Upper lobe of left lung (tissue), 6 donors: ENCODE results near the gene CNTNAP2. TPM values are rescaled to one million over a fixed set of nuclear protein-coding genes. Genes with fewer than 3 reads are reported as not detected.
"Not testable (repeated sequence)": the region's sequence is repeated elsewhere in the genome, so short reads cannot be mapped to it uniquely, and the experiment has no call there.

Experiments
- ATAC-seq, 2 donors: fragments of 200-7000 bp; cut with Tn5 transposase; one replicate each; pipeline ENCODE4 v1.9.1; 2022; ENCODE audit warnings: mild to moderate bottlenecking in 2 of 2, moderate library complexity in 2 of 2; ENCODE audit not compliant: low FRiP score in 2 of 2
- DNase-seq, 2 donors: peaks; one replicate each; pipeline ENCODE4 v3.0.0-alpha.2; 2019 to 2020
- H3K27ac ChIP-seq, 4 donors: fragments of 200-600 bp; sonication (generic); one replicate each; pipeline ENCODE4 v1.5.1; 2016 to 2019
- H3K27me3 ChIP-seq, 4 donors: fragments of 200-600 bp; sonication (generic); one replicate each; pipeline ENCODE4 v1.5.1; 2017 to 2019
- H3K36me3 ChIP-seq, 4 donors: fragments of 200-600 bp; sonication (generic); one replicate each; pipeline ENCODE4 v1.5.1; 2016 to 2019
- H3K4me1 ChIP-seq, 4 donors: fragments of 200-600 bp; sonication (generic); one replicate each; pipeline ENCODE4 v1.5.1; 2018 to 2019
- H3K4me3 ChIP-seq, 4 donors: fragments of 200-600 bp; sonication (generic); one replicate each; pipeline ENCODE4 v1.5.1; 2017 to 2019; ENCODE audit warnings: mild to moderate bottlenecking in 2 of 4, moderate library complexity in 1 of 4
- H3K9me3 ChIP-seq, 4 donors: fragments of 200-600 bp; sonication (generic); one replicate each; pipeline ENCODE4 v1.5.1; 2018 to 2019
- CTCF ChIP-seq, 6 experiments: fragments of 450-650 bp in 4 of 6; fragments of 200-600 bp in 2 of 6; sonication (generic) in 2 of 6; IDR thresholded peaks; one replicate each; pipeline ENCODE4 v1.5.1; 2016 to 2019; ENCODE audit warnings: antibody characterized with exemption in 6 of 6
- EP300 ChIP-seq, 4 donors: sonication (generic); formaldehyde crosslinking; IDR thresholded peaks; one replicate each; pipeline ENCODE4 v1.5.1; 2017; ENCODE audit warnings: antibody characterized with exemption in 4 of 4, control low read depth in 2 of 4
- POLR2A ChIP-seq, 4 donors: fragments of 450-650 bp; IDR thresholded peaks; one replicate each; pipeline ENCODE4 v1.5.1; 2016 to 2017; ENCODE audit warnings: antibody characterized with exemption in 4 of 4, mild to moderate bottlenecking in 2 of 4
- POLR2AphosphoS5 ChIP-seq, 2 donors: sonication (generic); formaldehyde crosslinking; IDR thresholded peaks; one replicate each; pipeline ENCODE4 v1.5.1; 2017; ENCODE audit warnings: antibody characterized with exemption in 2 of 2
- WGBS, 2 donors: methylation state at CpG; one replicate each; pipeline ENCODE4 v1.1.5; 2017 to 2018; 5-methylcytosine and 5-hydroxymethylcytosine counted together
- total RNA-seq, 6 donors: library from RNA; depleted of rRNA in 4 of 6; stranded (reverse); fragments of >200 nt in 4 of 6; gene quantifications; one replicate each; pipeline versions ENCODE4 v1.1.0 to v1.2.1, GENCODE V29; 2016 to 2021
- donor health status: DM: no; HTN: no; CAD: no; lungs with moderate emphysema.
- donor health status: DM: no; HTN: yes; CAD: no; lungs with severe emphysema.

The CNTNAP2 gene
- total RNA-seq, 6 donors from 2014 or later: 0.06 to 1.0 (median 0.37) TPM

- Histone ChIP-seq H3K27me3 (no peaks in the 10 kb centered on the region), H3K4me3 (no peak overlapping the region), H3K27ac (no peak overlapping the region), H3K36me3 (no peaks in the 10 kb centered on the region), H3K4me1 (no peaks in the 10 kb centered on the region), H3K9me3 (peaks cover 0 to 13% (median 0%) of the 10 kb centered on the region in 4 donors)
- ATAC-seq (no peak), DNase-seq (no peak)
- WGBS, 2 donors: 64 to 71% methylated on average over 4 of the region's 4 CpGs
- TF ChIP-seq CTCF (IDR thresholded peaks at IDR 0.05) (no peak), POLR2AphosphoS5 (IDR thresholded peaks at IDR 0.05) (no peak), EP300 (IDR thresholded peaks at IDR 0.05) (no peak)
Observed at GRCh38 chr7:148447221-148447849, 2330.7 kb downstream of the CNTNAP2 start.

- 73% methylated on average over 8 of the region's 8 CpGs for WGBS, 2 donors
- H3K27me3 ChIP-seq, DNase-seq, H3K36me3 ChIP-seq, H3K4me3 ChIP-seq, H3K9me3 ChIP-seq, H3K27ac ChIP-seq, H3K4me1 ChIP-seq, ATAC-seq: not testable (repeated sequence)
Observed at GRCh38 chr7:148451526-148451925, 2334.9 kb downstream of the CNTNAP2 start.

GRCh38 chr7:148456351-148456750 is 2339.8 kb downstream of the CNTNAP2 start:
- TF ChIP-seq POLR2A (IDR thresholded peaks at IDR 0.05) (no peak), CTCF (IDR thresholded peaks at IDR 0.05) (no peak), EP300 (IDR thresholded peaks at IDR 0.05) (no peak), POLR2AphosphoS5 (IDR thresholded peaks at IDR 0.05) (no peak)
- Histone ChIP-seq H3K27me3 (no peaks in the 10 kb centered on the region), H3K4me1 (no peaks in the 10 kb centered on the region), H3K4me3 (no peak overlapping the region), H3K36me3 (no peaks in the 10 kb centered on the region), H3K27ac (no peak overlapping the region), H3K9me3 (no peaks in the 10 kb centered on the region)
- no peak for ATAC-seq
- WGBS, 2 donors: 88 to 94% methylated on average over 2 to 7 of the region's 8 CpGs
- peak in 1 of 2 donors; percentile 58 for DNase-seq

GRCh38 chr7:148457310-148457921 is 2340.8 kb downstream of the CNTNAP2 start:
- Histone ChIP-seq H3K4me3 (no peak overlapping the region), H3K4me1 (no peaks in the 10 kb centered on the region), H3K27me3 (no peaks in the 10 kb centered on the region), H3K9me3 (no peaks in the 10 kb centered on the region), H3K36me3 (no peaks in the 10 kb centered on the region), H3K27ac (no peak overlapping the region)
- ATAC-seq (peak in 1 of 2 donors; percentile 65), DNase-seq (peak in 1 of 2 donors; percentile 48)
- TF ChIP-seq POLR2A (IDR thresholded peaks at IDR 0.05) (no peak), POLR2AphosphoS5 (IDR thresholded peaks at IDR 0.05) (no peak), CTCF (IDR thresholded peaks at IDR 0.05) (no peak), EP300 (IDR thresholded peaks at IDR 0.05) (no peak)
- 92 to 96% methylated on average over 5 to 10 of the region's 10 CpGs for WGBS, 2 donors

GRCh38 chr7:148458263-148458662 is 2341.7 kb downstream of the CNTNAP2 start:
- Histone ChIP-seq H3K9me3 (no peaks in the 10 kb centered on the region), H3K4me3 (no peak overlapping the region), H3K36me3 (no peaks in the 10 kb centered on the region), H3K27me3 (no peaks in the 10 kb centered on the region), H3K4me1 (no peaks in the 10 kb centered on the region), H3K27ac (no peak overlapping the region)
- DNase-seq (no peak), ATAC-seq (no peak)
- no peak for TF ChIP-seq POLR2A (IDR thresholded peaks at IDR 0.05)
- no peak for TF ChIP-seq POLR2AphosphoS5 (IDR thresholded peaks at IDR 0.05)
